ENCODE data around the gene DDX24. TPM values are rescaled to one million over a fixed set of nuclear protein-coding genes. Genes with fewer than 3 reads are reported as not detected.
A peak's percentile ranks its signal among the peaks of the same experiment; 100 is the strongest.

DDX24 gene
- total RNA-seq, 4 donors from 2014 or later, result 106 to 215 (median 147) TPM

- DNase-seq (ENCODE audit: low spot score) (no peak), ATAC-seq (ENCODE audit: low FRiP score) (no peak)
- no peak for TF ChIP-seq CTCF (IDR thresholded peaks at IDR 0.05)
Observed at GRCh38 chr14:94003397-94003796, 77.6 kb downstream of the DDX24 start.

GRCh38 chr14:94001501-94002396, 79.3 kb downstream of the DDX24 start:
- no peak for DNase-seq (ENCODE audit: low spot score)
- TF ChIP-seq CTCF (IDR thresholded peaks at IDR 0.05), result peak in 2 of 3 donors; percentile 86 to 93
- peak; percentile 68 for ATAC-seq (ENCODE audit: low FRiP score)

- ATAC-seq (ENCODE audit: low FRiP score) (no peak), DNase-seq (ENCODE audit: low spot score) (no peak)
- no peak for TF ChIP-seq CTCF (IDR thresholded peaks at IDR 0.05)
Observed at GRCh38 chr14:94001016-94001415, 80.0 kb downstream of the DDX24 start.

- TF ChIP-seq CTCF (IDR thresholded peaks at IDR 0.05), result no peak
- ATAC-seq (ENCODE audit: low FRiP score), result no peak
- DNase-seq (ENCODE audit: low spot score), result no peak
Observed at GRCh38 chr14:94000267-94000666, 80.7 kb downstream of the DDX24 start.

- ATAC-seq (ENCODE audit: low FRiP score) (no peak), DNase-seq (ENCODE audit: low spot score) (no peak)
- TF ChIP-seq CTCF (IDR thresholded peaks at IDR 0.05), result no peak
Observed at GRCh38 chr14:93999573-93999972, 81.4 kb downstream of the DDX24 start.

- no peak for TF ChIP-seq CTCF (IDR thresholded peaks at IDR 0.05)
- ATAC-seq (ENCODE audit: low FRiP score) (no peak), DNase-seq (ENCODE audit: low spot score) (no peak)
Observed at GRCh38 chr14:93998871-93999403, 82.1 kb downstream of the DDX24 start.

Other genes with a start within 250 kb of the DDX24 start
- not detected for gene FAM181A, start 153.9 kb downstream of the DDX24 start, total RNA-seq
- 1 to 10 TPM in 1 of 4 donors, under 1 TPM in 3; 0.36 to 2.4 (median 0.56) TPM for gene ASB2, start 104.6 kb downstream of the DDX24 start, total RNA-seq
- not detected for gene CCDC197, start 83.9 kb downstream of the DDX24 start, total RNA-seq
- 1 to 10 TPM in 2 of 4 donors, under 1 TPM in 2; 0.47 to 1.7 (median 0.96) TPM for gene OTUB2, start 54.9 kb downstream of the DDX24 start, total RNA-seq
- 10 to 100 TPM in 3 of 4 donors, 1 to 10 TPM in 1; 9.2 to 28.6 (median 13.1) TPM for gene IFI27L1, start 108 bp upstream of the DDX24 start, total RNA-seq
- 1,000 to 10,000 TPM in 1 of 4 donors, 100 to 1,000 TPM in 3; 285 to 1,264 (median 308) TPM for gene IFI27, start 29.5 kb upstream of the DDX24 start, total RNA-seq
- gene IFI27L2, start 48.4 kb upstream of the DDX24 start, total RNA-seq, result 100 to 1,000 TPM in 1 of 4 donors, 10 to 100 TPM in 3; 43.2 to 109 (median 47.7) TPM
- gene PPP4R4, start 93.1 kb upstream of the DDX24 start, total RNA-seq, result 1 to 10 TPM in 2 of 4 donors, under 1 TPM in 2; 0.25 to 2.0 (median 1.1) TPM
- gene SERPINA10, start 212.1 kb upstream of the DDX24 start, total RNA-seq, result not detected
- gene SERPINA6, start 242.1 kb upstream of the DDX24 start, total RNA-seq, result 1 to 10 TPM in 1 of 4 donors, not detected in 3; 1.5 TPM

Measured in omental fat pad (tissue), 4 donors.